Fibroblast of lung (primary cell): Measurements from ENCODE around the gene CAPNS2. TPM values are rescaled to one million over a fixed set of nuclear protein-coding genes. Genes with fewer than 3 reads are reported as not detected.

Experiments
- DNase-seq, 2 donors: peaks; one replicate each; pipeline versions ENCODE4 v3.0.0 to v3.0.0-alpha.2; 2010; ENCODE audit warnings: low read depth in 2 of 2
- H2AFZ ChIP-seq: 2 replicates; pipeline ENCODE4 v1.5.1; 2012; ENCODE audit warnings: low read length, control low read depth, inconsistent platforms
- H3K27ac ChIP-seq: 2 replicates; pipeline ENCODE4 v1.5.1; 2011; ENCODE audit warnings: low read length, control low read depth; ENCODE audit not compliant: insufficient read depth
- H3K27me3 ChIP-seq: 2 replicates; pipeline ENCODE4 v1.5.1; 2011; ENCODE audit warnings: mild to moderate bottlenecking, low read length; ENCODE audit not compliant: control insufficient read depth, insufficient read depth
- H3K36me3 ChIP-seq: 2 replicates; pipeline ENCODE4 v1.5.1; 2011; ENCODE audit warnings: low read length; ENCODE audit not compliant: control insufficient read depth, insufficient read depth
- H3K4me1 ChIP-seq: 2 replicates; pipeline ENCODE4 v1.5.1; 2011; ENCODE audit warnings: low read length; ENCODE audit not compliant: control insufficient read depth, insufficient read depth; ENCODE audit errors: extremely low read depth
- H3K4me2 ChIP-seq: 2 replicates; pipeline ENCODE4 v1.5.1; 2011; ENCODE audit warnings: low read length, control low read depth; ENCODE audit not compliant: insufficient read depth; ENCODE audit errors: extremely low read depth
- H3K4me3 ChIP-seq, 4 experiments: fragments of 200-600 bp in 1 of 4; sonication (generic) in 1 of 4; replicated peaks in 1 of 4; 2 replicates each; pipeline ENCODE4 v1.5.1; 2011 to 2016; ENCODE audit warnings: low read length in 4 of 4, low read depth in 3 of 4, mild to moderate bottlenecking in 3 of 4, control low read depth in 2 of 4, inconsistent platforms in 1 of 4, mixed read lengths in 1 of 4; ENCODE audit not compliant: insufficient read depth in 1 of 4; ENCODE audit errors: control extremely low read depth in 1 of 4
- H3K79me2 ChIP-seq: 2 replicates; pipeline ENCODE4 v1.5.1; 2012; ENCODE audit warnings: mild to moderate bottlenecking, low read length, inconsistent platforms; ENCODE audit not compliant: control insufficient read depth, insufficient read depth
- H3K9ac ChIP-seq: 2 replicates; pipeline ENCODE4 v1.5.1; 2011; ENCODE audit warnings: mild to moderate bottlenecking, low read length, control low read depth; ENCODE audit not compliant: insufficient read depth
- H3K9me3 ChIP-seq: 2 replicates; pipeline ENCODE4 v1.5.1; 2012; ENCODE audit warnings: low read depth, low read length; ENCODE audit not compliant: control insufficient read depth, insufficient read depth
- H4K20me1 ChIP-seq: 2 replicates; pipeline ENCODE4 v1.5.1; 2011; ENCODE audit warnings: low read length; ENCODE audit not compliant: control insufficient read depth, insufficient read depth; ENCODE audit errors: extremely low read depth
- EZH2 ChIP-seq: IDR thresholded peaks from 2 replicates; pipeline ENCODE4 v1.5.1; 2012; ENCODE audit warnings: low read length, control low read depth, mild to moderate bottlenecking; ENCODE audit errors: missing control alignments
- polyA plus RNA-seq, 2 donors: library from polyadenylated mRNA; depleted of rRNA in 1 of 2; stranded (reverse) in 1 of 2; unstranded in 1 of 2; fragments of >200 nt; gene quantifications; 2 replicates each; pipeline ENCODE4 v1.2.1, GENCODE V29; 2011 to 2012; ENCODE audit warnings: missing spikeins in 1 of 2
- total RNA-seq: library from RNA; depleted of rRNA; stranded (reverse); fragments of >200 nt; gene quantifications from 2 replicates; pipeline ENCODE4 v1.2.1, GENCODE V29; 2014
- TF ChIP-seq, protein P1 (sequence below), 2 donors: IDR thresholded peaks in 1 of 2; conservative IDR thresholded peaks in 1 of 2; 1 replicate in 1 of 2; 2 replicates in 1 of 2; pipeline ENCODE4 v1.5.1; 2011 to 2012; ENCODE audit warnings: low read length in 2 of 2, control low read depth in 1 of 2, inconsistent platforms in 1 of 2, low read depth in 1 of 2, mild to moderate bottlenecking in 1 of 2

CAPNS2 gene
- total and polyA plus RNA-seq, 2 donors (not counting 1 experiment from before 2014, with no cell fraction given): 0.66 TPM; not detected in 1

DNA sequence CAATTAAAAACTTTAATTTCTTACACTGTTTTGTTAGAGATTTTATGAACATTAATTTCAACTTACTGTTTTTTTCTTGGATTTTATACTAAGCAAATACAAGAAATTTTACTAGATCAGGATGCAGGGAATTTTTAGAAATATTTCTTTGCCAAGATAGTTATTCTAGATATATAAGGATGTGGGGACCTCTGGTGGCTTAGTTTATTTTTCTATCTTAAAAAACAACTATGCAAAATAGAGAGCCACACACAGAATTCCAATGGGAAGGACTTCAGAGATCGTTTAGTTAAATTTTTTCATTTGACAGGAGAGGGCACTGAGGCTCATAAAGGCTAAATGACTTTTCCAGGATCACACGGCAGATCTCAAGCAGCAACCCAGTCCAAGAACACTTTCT, 23.0 kb upstream of the CAPNS2 start:
- Histone ChIP-seq H3K4me2 (no peak overlapping the region), H3K36me3 (no peaks in the 10 kb centered on the region), H3K9me3 (no peaks in the 10 kb centered on the region), H3K27me3 (no peaks in the 10 kb centered on the region), H4K20me1 (no peaks in the 10 kb centered on the region), H3K27ac (no peak overlapping the region), H3K4me1 (peaks cover 5% of the 10 kb centered on the region), H3K4me3 (no peak overlapping the region), H3K79me2 (no peaks in the 10 kb centered on the region), H2AFZ (no peak overlapping the region), H3K9ac (no peak overlapping the region)
- peak in 1 of 2 donors; percentile 72 for DNase-seq
- TF ChIP-seq EZH2: no peak
- TF ChIP-seq, protein P1, sequence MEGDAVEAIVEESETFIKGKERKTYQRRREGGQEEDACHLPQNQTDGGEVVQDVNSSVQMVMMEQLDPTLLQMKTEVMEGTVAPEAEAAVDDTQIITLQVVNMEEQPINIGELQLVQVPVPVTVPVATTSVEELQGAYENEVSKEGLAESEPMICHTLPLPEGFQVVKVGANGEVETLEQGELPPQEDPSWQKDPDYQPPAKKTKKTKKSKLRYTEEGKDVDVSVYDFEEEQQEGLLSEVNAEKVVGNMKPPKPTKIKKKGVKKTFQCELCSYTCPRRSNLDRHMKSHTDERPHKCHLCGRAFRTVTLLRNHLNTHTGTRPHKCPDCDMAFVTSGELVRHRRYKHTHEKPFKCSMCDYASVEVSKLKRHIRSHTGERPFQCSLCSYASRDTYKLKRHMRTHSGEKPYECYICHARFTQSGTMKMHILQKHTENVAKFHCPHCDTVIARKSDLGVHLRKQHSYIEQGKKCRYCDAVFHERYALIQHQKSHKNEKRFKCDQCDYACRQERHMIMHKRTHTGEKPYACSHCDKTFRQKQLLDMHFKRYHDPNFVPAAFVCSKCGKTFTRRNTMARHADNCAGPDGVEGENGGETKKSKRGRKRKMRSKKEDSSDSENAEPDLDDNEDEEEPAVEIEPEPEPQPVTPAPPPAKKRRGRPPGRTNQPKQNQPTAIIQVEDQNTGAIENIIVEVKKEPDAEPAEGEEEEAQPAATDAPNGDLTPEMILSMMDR (conservative IDR thresholded peaks at IDR 0.05 in 1 of 2, IDR thresholded peaks at IDR 0.05 in 1 of 2; ENCODE audit: low read depth in 1 of 2, low read length in 2 of 2): peak in 1 of 2 donors; percentile 27

DNA sequence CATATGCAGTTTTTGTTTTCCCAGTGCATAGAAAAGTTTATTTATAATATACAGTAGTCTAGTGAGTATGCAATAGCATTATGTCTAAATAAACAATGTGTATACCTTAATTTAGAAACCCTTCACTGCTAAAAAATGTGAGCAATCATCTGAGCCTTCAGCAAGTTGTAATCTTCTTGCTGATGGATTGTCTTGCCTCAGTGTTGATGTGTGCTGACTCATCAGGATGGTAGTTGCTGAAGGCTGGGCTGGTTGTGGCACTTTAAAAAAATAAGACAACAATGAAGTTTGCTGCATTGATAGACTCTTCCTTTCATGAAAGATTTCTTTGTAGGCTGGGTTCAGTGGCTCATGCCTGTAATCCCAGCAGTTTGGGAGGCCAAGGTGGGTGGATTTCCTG, 13.9 kb upstream of the CAPNS2 start:
- H3K4me2 ChIP-seq: no peak overlapping the region

GRCh38 chr16:55555436-55555835, 11.0 kb upstream of the CAPNS2 start:
- Histone ChIP-seq H3K27ac (no peak overlapping the region), H3K79me2 (no peaks in the 10 kb centered on the region), H2AFZ (no peak overlapping the region), H4K20me1 (no peaks in the 10 kb centered on the region), H3K9me3 (no peaks in the 10 kb centered on the region), H3K27me3 (no peaks in the 10 kb centered on the region), H3K36me3 (no peaks in the 10 kb centered on the region), H3K9ac (no peak overlapping the region), H3K4me3 (no peak overlapping the region), H3K4me2 (no peak overlapping the region), H3K4me1 (no peaks in the 10 kb centered on the region)
- TF ChIP-seq, protein P1 (conservative IDR thresholded peaks at IDR 0.05 in 1 of 2, IDR thresholded peaks at IDR 0.05 in 1 of 2; ENCODE audit: low read depth in 1 of 2, low read length in 2 of 2): no peak
- TF ChIP-seq EZH2: no peak
- peak in 1 of 2 donors; percentile 48 for DNase-seq

More for the DNA sequence above, 13.9 kb upstream of the CAPNS2 start:
- no peak overlapping the region for H3K9ac ChIP-seq
- H3K36me3 ChIP-seq: no peaks in the 10 kb centered on the region
- H3K4me3 ChIP-seq: no peak overlapping the region
- H3K27ac ChIP-seq: no peak overlapping the region
- DNase-seq: peak; percentile 53 to 86
- TF ChIP-seq EZH2: no peak
- TF ChIP-seq, protein P1 (conservative IDR thresholded peaks at IDR 0.05 in 1 of 2, IDR thresholded peaks at IDR 0.05 in 1 of 2; ENCODE audit: low read depth in 1 of 2, low read length in 2 of 2): no peak
- no peak overlapping the region for H2AFZ ChIP-seq
- no peaks in the 10 kb centered on the region for H3K9me3 ChIP-seq
- no peaks in the 10 kb centered on the region for H3K27me3 ChIP-seq
- H4K20me1 ChIP-seq: no peaks in the 10 kb centered on the region
- H3K4me1 ChIP-seq: no peaks in the 10 kb centered on the region
- no peaks in the 10 kb centered on the region for H3K79me2 ChIP-seq
